ENCODE data around the gene TRIM56. TPM values are rescaled to one million over a fixed set of nuclear protein-coding genes. Genes with fewer than 3 reads are reported as not detected.
A peak's percentile ranks its signal among the peaks of the same experiment; 100 is the strongest.

Gene TRIM56
- total and polyA plus RNA-seq, 2 of the 13 experiments (the other 11 are each of a cell fraction or from before 2014, with no cell fraction given), result 3.2 to 7.1 TPM

DNA sequence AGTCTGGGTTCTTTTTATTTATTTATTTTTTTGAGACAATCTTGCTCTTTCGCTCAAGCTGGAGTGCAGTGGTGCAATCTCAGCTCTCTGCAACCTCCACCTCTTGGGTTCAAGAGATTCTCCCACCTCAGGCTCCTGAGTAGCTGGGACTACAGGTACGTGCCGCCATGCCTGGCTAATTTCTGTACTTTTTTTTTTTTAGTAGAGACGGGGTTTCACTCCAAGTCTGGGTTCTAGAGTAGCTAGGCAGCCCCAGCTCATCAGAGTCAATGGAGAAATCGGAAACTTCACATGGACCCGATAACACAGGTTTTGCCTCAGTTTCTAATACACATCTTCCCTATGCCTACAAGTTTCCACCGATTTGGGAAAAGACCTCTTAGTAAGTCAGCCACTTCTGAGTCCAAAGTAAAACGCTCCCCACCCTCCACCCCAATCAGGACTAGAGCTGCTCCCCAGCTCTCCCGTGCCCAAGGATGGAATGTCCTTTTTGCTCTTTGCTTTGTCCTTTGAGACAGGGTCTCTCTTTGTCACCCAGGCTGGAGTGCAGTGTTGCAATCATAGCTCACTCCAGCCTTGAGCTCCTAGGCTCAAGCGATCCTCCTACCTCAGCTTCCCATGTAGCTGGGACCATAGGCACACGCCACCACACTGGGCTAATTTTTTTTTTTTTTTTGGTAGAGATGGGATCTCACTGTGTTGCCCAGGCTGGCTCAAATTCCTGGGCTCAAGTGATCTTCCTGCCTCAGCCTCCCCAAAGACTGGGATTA, 37.8 kb downstream of the TRIM56 start (continued):
- TF ChIP-seq NCOA1 (CRISPR knock-in tag; IDR thresholded peaks at IDR 0.05), result no peak
- TF ChIP-seq, protein P1, sequence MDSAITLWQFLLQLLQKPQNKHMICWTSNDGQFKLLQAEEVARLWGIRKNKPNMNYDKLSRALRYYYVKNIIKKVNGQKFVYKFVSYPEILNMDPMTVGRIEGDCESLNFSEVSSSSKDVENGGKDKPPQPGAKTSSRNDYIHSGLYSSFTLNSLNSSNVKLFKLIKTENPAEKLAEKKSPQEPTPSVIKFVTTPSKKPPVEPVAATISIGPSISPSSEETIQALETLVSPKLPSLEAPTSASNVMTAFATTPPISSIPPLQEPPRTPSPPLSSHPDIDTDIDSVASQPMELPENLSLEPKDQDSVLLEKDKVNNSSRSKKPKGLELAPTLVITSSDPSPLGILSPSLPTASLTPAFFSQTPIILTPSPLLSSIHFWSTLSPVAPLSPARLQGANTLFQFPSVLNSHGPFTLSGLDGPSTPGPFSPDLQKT (CRISPR knock-in tag; IDR thresholded peaks at IDR 0.05; ENCODE audit: borderline replicate concordance), result no peak
- TF ChIP-seq, protein P2, sequence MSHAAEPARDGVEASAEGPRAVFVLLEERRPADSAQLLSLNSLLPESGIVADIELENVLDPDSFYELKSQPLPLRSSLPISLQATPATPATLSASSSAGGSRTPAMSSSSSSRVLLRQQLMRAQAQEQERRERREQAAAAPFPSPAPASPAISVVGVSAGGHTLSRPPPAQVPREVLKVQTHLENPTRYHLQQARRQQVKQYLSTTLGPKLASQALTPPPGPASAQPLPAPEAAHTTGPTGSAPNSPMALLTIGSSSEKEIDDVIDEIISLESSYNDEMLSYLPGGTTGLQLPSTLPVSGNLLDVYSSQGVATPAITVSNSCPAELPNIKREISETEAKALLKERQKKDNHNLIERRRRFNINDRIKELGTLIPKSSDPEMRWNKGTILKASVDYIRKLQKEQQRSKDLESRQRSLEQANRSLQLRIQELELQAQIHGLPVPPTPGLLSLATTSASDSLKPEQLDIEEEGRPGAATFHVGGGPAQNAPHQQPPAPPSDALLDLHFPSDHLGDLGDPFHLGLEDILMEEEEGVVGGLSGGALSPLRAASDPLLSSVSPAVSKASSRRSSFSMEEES (CRISPR knock-in tag; IDR thresholded peaks at IDR 0.05), result no peak; the same call in none of the 2 replicates
- TF ChIP-seq, protein P3, sequence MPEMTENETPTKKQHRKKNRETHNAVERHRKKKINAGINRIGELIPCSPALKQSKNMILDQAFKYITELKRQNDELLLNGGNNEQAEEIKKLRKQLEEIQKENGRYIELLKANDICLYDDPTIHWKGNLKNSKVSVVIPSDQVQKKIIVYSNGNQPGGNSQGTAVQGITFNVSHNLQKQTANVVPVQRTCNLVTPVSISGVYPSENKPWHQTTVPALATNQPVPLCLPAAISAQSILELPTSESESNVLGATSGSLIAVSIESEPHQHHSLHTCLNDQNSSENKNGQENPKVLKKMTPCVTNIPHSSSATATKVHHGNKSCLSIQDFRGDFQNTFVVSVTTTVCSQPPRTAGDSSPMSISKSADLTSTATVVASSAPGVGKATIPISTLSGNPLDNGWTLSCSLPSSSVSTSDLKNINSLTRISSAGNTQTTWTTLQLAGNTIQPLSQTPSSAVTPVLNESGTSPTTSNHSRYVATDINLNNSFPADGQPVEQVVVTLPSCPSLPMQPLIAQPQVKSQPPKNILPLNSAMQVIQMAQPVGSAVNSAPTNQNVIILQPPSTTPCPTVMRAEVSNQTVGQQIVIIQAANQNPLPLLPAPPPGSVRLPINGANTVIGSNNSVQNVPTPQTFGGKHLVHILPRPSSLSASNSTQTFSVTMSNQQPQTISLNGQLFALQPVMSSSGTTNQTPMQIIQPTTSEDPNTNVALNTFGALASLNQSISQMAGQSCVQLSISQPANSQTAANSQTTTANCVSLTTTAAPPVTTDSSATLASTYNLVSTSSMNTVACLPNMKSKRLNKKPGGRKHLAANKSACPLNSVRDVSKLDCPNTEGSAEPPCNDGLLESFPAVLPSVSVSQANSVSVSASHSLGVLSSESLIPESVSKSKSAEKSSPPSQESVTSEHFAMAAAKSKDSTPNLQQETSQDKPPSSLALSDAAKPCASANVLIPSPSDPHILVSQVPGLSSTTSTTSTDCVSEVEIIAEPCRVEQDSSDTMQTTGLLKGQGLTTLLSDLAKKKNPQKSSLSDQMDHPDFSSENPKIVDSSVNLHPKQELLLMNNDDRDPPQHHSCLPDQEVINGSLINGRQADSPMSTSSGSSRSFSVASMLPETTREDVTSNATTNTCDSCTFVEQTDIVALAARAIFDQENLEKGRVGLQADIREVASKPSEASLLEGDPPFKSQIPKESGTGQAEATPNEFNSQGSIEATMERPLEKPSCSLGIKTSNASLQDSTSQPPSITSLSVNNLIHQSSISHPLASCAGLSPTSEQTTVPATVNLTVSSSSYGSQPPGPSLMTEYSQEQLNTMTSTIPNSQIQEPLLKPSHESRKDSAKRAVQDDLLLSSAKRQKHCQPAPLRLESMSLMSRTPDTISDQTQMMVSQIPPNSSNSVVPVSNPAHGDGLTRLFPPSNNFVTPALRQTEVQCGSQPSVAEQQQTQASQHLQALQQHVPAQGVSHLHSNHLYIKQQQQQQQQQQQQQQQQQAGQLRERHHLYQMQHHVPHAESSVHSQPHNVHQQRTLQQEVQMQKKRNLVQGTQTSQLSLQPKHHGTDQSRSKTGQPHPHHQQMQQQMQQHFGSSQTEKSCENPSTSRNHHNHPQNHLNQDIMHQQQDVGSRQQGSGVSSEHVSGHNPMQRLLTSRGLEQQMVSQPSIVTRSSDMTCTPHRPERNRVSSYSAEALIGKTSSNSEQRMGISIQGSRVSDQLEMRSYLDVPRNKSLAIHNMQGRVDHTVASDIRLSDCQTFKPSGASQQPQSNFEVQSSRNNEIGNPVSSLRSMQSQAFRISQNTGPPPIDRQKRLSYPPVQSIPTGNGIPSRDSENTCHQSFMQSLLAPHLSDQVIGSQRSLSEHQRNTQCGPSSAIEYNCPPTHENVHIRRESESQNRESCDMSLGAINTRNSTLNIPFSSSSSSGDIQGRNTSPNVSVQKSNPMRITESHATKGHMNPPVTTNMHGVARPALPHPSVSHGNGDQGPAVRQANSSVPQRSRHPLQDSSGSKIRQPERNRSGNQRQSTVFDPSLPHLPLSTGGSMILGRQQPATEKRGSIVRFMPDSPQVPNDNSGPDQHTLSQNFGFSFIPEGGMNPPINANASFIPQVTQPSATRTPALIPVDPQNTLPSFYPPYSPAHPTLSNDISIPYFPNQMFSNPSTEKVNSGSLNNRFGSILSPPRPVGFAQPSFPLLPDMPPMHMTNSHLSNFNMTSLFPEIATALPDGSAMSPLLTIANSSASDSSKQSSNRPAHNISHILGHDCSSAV (CRISPR knock-in tag; IDR thresholded peaks at IDR 0.05; ENCODE audit: borderline replicate concordance), result no peak
- TF ChIP-seq ZNF225 (CRISPR knock-in tag; IDR thresholded peaks at IDR 0.05), result no peak
- TF ChIP-seq, protein P4, sequence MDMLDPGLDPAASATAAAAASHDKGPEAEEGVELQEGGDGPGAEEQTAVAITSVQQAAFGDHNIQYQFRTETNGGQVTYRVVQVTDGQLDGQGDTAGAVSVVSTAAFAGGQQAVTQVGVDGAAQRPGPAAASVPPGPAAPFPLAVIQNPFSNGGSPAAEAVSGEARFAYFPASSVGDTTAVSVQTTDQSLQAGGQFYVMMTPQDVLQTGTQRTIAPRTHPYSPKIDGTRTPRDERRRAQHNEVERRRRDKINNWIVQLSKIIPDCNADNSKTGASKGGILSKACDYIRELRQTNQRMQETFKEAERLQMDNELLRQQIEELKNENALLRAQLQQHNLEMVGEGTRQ (IDR thresholded peaks at IDR 0.05; ENCODE audit: low read depth, low read length), result no peak
- TF ChIP-seq, protein P4 (CRISPR knock-in tag; IDR thresholded peaks at IDR 0.05; ENCODE audit: borderline replicate concordance), result no peak
- TF ChIP-seq MXD4 (CRISPR knock-in tag; IDR thresholded peaks at IDR 0.05), result no peak
- TF ChIP-seq ZNF44 (CRISPR knock-in tag; IDR thresholded peaks at IDR 0.05), result no peak
- TF ChIP-seq ZNF598 (CRISPR knock-in tag; IDR thresholded peaks at IDR 0.05; ENCODE audit: borderline replicate concordance), result no peak
- no peak for TF ChIP-seq TRIM24 (CRISPR knock-in tag; IDR thresholded peaks at IDR 0.05)
- TF ChIP-seq STAG1 (CRISPR knock-in tag; IDR thresholded peaks at IDR 0.05), result no peak
- TF ChIP-seq, protein P5, sequence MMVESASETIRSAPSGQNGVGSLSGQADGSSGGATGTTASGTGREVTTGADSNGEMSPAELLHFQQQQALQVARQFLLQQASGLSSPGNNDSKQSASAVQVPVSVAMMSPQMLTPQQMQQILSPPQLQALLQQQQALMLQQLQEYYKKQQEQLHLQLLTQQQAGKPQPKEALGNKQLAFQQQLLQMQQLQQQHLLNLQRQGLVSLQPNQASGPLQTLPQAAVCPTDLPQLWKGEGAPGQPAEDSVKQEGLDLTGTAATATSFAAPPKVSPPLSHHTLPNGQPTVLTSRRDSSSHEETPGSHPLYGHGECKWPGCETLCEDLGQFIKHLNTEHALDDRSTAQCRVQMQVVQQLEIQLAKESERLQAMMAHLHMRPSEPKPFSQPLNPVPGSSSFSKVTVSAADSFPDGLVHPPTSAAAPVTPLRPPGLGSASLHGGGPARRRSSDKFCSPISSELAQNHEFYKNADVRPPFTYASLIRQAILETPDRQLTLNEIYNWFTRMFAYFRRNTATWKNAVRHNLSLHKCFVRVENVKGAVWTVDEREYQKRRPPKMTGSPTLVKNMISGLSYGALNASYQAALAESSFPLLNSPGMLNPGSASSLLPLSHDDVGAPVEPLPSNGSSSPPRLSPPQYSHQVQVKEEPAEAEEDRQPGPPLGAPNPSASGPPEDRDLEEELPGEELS (CRISPR knock-in tag; IDR thresholded peaks at IDR 0.05), result peak; percentile 65
- no peak for TF ChIP-seq CBFB (CRISPR knock-in tag; IDR thresholded peaks at IDR 0.05)
